KOPT-K1 (cell line): ENCODE measurements around the gene CXCL16.

Source experiments
- H3K27ac ChIP-seq: fragments of 200-600 bp; sonication (generic); 2 replicates; pipeline ENCODE4 v1.5.1; 2016; ENCODE audit warnings: antibody characterized with exemption, mild to moderate bottlenecking, low read depth, low read length; ENCODE audit not compliant: poor library complexity, severe bottlenecking
- H3K36me3 ChIP-seq: fragments of 200-600 bp; sonication (generic); 2 replicates; pipeline ENCODE4 v1.5.1; 2017; ENCODE audit warnings: antibody characterized with exemption, mild to moderate bottlenecking, low read length, moderate library complexity; ENCODE audit not compliant: insufficient read depth
- H3K9me3 ChIP-seq: fragments of 200-600 bp; sonication (generic); 2 replicates; pipeline ENCODE4 v1.5.1; 2017; ENCODE audit warnings: antibody characterized with exemption, low read length, mild to moderate bottlenecking; ENCODE audit not compliant: insufficient read depth, poor library complexity, severe bottlenecking

Gene CXCL16

GRCh38 chr17:4768298-4768697 is 28.6 kb upstream of the CXCL16 start:
- no peaks in the 10 kb centered on the region for H3K36me3 ChIP-seq
- no peak overlapping the region for H3K27ac ChIP-seq
- H3K9me3 ChIP-seq = no peaks in the 10 kb centered on the region

GRCh38 chr17:4766723-4767122 is 27.0 kb upstream of the CXCL16 start:
- Histone ChIP-seq H3K27ac (no peak overlapping the region), H3K36me3 (no peaks in the 10 kb centered on the region), H3K9me3 (no peaks in the 10 kb centered on the region)

DNA sequence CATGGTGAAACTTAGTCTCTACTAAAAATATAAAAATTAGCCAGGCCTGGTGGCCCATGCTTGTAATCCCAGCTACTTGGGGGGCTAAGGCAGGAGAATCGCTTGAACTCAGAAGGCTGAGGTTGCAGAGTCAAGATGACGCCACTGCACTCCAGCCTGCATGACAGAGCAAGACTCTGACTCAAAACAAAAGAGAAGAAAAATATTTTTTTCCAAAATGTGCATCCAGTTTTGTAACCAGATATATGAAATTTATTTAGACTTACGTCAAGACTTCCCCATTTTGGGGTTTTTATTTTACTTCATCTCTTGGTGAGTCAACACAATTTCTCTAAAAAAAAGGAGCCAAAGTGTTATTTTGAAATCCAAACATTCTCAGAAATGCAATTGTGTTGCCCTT is 26.5 kb upstream of the CXCL16 start:
- H3K36me3 ChIP-seq = no peaks in the 10 kb centered on the region

DNA sequence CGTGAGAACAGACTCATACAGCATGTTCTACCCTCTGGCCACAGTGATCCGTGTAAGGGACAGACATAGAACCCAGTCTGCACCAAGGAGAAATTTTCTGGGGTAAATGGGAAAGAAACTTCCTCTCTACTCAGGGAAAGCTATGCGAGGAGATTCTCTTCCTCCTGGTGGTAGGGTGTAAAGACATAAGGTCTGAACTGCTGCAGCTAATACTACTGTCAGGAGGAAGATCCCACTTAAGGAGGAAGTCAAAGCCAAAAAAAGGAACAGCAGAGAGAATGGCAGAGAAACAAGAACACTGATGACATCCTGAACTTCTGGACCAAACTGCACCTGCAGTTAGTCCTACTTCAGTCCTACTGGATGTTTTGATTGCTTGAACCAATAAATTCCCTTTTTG is 24.9 kb upstream of the CXCL16 start:
- no peaks in the 10 kb centered on the region for H3K9me3 ChIP-seq
- no peaks in the 10 kb centered on the region for H3K36me3 ChIP-seq
- no peak overlapping the region for H3K27ac ChIP-seq

More for the DNA sequence above, 26.5 kb upstream of the CXCL16 start:
- Histone ChIP-seq H3K27ac (no peak overlapping the region), H3K9me3 (no peaks in the 10 kb centered on the region)

- Histone ChIP-seq H3K9me3 (no peaks in the 10 kb centered on the region), H3K27ac (no peak overlapping the region), H3K36me3 (no peaks in the 10 kb centered on the region)
These were observed 20.1 kb upstream of the CXCL16 start for GRCh38 chr17:4759776-4760236.

DNA sequence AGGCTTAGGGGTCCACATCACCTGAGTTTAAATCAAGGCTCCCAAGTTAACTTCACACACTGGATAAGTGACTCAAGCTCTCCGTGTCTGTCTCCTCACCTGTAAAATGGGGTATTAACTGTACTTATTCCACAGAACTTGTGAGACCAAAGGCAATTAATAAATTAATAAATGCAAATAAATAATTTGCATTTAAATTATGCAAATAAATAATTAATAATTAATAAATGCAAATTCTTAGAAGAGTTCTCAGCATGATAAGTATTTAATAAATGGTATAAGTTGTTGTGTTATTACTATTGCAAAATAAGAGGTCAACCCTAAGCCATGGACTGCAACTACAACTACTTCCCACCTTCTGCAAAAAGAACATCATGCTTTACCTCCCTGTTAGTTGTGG is 13.7 kb upstream of the CXCL16 start:
- H3K27ac ChIP-seq = no peak overlapping the region
- no peaks in the 10 kb centered on the region for H3K9me3 ChIP-seq
- no peaks in the 10 kb centered on the region for H3K36me3 ChIP-seq

DNA sequence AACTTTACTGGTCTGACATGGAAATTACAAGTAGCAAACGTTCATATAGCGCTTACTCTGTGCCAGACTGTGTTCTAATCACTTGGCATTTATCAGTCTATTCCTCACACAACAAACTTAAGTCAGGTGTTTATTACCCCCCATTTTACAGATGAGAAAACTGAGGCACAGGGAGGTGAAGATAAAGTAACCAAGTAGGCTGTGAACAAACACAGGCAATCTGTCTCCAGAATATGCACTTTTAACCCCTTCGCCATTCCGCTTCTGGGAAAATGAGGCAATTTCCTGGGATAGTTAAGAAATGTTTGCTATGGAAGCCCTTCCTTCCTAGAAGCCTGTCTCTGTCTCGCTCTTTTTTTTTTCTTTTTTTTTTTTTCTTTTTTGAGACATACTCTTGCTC is 12.2 kb upstream of the CXCL16 start:
- H3K9me3 ChIP-seq = no peaks in the 10 kb centered on the region
- H3K36me3 ChIP-seq = no peaks in the 10 kb centered on the region
- no peak overlapping the region for H3K27ac ChIP-seq

DNA sequence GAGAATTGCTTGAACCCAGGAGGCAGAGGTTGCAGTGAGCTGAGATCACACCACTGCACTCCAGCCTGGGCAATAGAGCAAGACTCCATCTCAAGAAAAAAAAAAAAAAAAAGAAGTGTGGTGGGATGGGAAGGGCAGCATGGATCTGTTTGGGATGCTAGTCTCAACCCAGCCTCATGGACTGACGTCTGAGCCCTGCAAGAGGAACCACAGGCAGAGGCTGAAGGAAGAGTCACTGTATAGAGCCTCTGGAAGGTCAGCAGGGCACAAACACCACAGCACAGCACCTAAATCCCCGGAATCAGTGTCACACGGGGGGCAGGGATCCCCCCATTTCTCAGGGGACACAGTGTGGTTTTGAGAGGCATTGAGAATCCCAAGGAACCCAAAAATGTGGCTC is 10.9 kb upstream of the CXCL16 start:
- Histone ChIP-seq H3K36me3 (no peaks in the 10 kb centered on the region), H3K9me3 (no peaks in the 10 kb centered on the region), H3K27ac (no peak overlapping the region)

DNA sequence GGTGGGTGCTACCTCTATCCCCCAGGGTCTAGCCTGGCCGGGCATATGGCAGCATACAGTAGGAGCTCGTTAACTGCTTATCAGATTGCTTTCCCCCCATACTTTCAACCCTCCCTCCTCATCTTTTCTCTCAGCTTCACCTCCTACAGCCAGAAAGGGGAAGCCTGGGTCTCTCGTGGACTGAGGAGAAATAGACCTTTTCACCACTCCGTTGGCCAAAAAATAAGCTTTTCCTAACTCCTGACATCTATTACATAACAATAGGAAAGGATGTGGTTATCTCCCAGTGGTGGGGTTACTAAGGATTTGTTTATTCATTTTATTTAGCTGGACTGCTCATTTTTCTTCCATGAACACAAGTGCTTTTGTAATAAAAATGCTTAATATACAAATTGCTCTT is 9.0 kb upstream of the CXCL16 start:
- no peak overlapping the region for H3K27ac ChIP-seq
- no peaks in the 10 kb centered on the region for H3K36me3 ChIP-seq
- no peaks in the 10 kb centered on the region for H3K9me3 ChIP-seq

GRCh38 chr17:4747847-4748246 is 8.1 kb upstream of the CXCL16 start:
- H3K36me3 ChIP-seq = no peaks in the 10 kb centered on the region
- no peak overlapping the region for H3K27ac ChIP-seq
- H3K9me3 ChIP-seq = no peaks in the 10 kb centered on the region

DNA sequence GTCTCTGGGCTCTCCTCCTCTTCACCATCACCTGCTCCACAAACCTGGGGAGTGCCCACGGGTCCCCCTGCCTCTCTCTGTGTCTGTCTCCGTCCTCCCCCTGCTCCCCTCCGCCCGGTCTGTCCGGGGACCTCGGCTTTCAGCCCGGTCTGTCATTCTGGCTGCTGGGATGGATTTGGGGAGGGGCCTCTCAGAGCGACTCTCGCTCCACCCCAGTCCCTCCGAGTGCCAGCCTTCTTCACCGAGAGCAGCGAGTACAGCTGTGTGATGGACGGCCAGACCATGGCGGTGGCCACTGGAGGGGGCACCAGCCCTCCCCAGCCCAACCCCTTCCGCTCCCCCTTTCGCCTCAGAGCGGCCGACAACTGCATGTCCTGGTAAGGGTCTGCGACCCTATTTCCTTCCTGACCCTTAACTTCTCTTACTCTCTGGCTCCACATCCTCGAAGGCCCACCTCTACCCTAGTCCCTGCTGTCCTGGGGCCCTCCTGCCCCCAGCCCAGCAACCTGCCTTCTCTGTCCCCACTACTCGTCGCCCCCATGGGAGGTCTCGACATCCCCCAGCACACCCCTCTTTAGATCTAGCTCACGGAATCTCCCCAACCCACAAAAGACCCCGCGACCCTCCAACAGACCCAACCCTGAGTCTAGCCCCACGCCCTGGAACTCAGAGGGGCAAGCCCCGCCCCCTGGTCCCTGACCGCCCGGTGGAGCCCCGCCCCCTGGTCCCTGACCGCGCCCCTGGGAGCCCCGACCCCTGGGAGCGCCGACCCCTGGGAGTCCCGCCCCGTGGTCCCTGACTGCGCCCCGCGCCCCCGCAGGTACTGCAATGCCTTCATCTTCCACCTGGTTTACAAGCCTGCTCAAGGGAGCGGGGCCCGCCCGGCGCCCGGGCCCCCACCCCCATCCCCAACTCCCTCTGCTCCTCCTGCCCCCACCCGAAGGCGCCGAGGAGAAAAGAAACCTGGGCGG is 5.6 kb upstream of the CXCL16 start:
- Histone ChIP-seq H3K9me3 (no peaks in the 10 kb centered on the region), H3K36me3 (no peaks in the 10 kb centered on the region), H3K27ac (no peak overlapping the region)

- Histone ChIP-seq H3K27ac (no peak overlapping the region), H3K9me3 (no peaks in the 10 kb centered on the region)
These were observed 4.2 kb upstream of the CXCL16 start for GRCh38 chr17:4743898-4744297.

DNA sequence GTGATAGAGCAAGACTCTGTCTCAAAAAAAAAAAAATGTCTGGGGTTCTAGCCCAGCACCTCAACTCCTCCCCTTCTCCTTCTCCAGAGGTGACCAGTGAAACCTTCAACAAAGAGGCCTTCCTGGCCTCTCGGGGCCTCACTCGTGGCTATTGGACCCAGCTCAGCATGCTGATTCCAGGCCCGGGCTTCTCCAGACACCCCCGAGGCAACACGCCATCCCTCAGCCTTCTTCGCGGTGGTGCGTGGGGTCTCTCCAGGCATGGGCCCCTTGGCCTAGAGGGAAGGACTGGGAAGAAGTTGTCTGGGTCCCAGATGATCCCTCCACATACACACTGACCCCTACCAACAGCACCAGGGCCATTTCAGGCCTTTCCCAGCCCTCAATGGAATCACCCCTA is 3.5 kb upstream of the CXCL16 start:
- Histone ChIP-seq H3K9me3 (no peaks in the 10 kb centered on the region), H3K27ac (no peak overlapping the region), H3K36me3 (no peaks in the 10 kb centered on the region)

More at GRCh38 chr17:4743898-4744297, 4.2 kb upstream of the CXCL16 start:
- H3K36me3 ChIP-seq = no peaks in the 10 kb centered on the region

DNA sequence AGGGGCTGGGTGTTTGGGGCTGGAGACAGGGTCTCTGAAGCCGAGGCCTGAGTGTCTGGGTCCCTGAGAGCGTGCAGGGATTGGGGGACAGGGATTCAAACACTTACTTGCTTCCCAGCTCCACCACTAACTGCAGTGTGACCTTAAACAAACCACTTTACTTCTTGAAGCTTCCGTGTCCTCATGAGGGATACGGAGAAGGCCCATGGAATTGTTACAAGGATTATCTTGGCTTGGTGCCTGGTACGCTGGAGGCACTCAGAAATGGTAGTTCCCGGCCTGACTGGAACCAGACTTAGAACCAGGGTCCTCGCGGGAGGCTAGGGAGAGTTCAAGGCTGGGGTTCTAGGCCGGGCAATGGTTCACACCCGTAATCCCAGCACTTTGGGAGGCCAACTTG is 2.9 kb upstream of the CXCL16 start:
- Histone ChIP-seq H3K36me3 (no peaks in the 10 kb centered on the region), H3K27ac (no peak overlapping the region), H3K9me3 (no peaks in the 10 kb centered on the region)

- Histone ChIP-seq H3K9me3 (no peaks in the 10 kb centered on the region), H3K27ac (no peak overlapping the region), H3K36me3 (no peaks in the 10 kb centered on the region)
These were observed 2.4 kb upstream of the CXCL16 start for GRCh38 chr17:4742133-4742532.

DNA sequence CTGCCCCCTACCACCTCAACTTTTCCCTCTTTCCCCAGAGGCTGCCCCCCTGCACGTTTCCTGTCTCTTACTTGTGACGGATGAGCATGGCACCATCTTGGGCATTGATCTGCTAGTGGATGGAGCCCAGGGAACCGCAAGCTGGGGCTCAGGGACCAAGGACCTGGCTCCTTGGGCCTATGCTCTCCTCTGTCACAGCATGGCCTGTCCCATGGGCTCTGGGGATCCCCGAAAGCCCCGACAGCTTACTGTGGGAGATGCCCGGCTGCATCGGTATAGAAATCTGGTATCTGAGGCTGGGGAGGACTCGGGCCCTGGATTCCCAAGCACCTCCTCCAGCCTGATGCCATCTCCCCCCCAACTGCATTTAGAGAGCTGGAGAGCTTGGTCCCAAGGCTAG is 1.8 kb upstream of the CXCL16 start:
- H3K9me3 ChIP-seq = no peaks in the 10 kb centered on the region
- no peak overlapping the region for H3K27ac ChIP-seq
- no peaks in the 10 kb centered on the region for H3K36me3 ChIP-seq
